Measurements from ENCODE around the gene NLGN1.

DNA sequence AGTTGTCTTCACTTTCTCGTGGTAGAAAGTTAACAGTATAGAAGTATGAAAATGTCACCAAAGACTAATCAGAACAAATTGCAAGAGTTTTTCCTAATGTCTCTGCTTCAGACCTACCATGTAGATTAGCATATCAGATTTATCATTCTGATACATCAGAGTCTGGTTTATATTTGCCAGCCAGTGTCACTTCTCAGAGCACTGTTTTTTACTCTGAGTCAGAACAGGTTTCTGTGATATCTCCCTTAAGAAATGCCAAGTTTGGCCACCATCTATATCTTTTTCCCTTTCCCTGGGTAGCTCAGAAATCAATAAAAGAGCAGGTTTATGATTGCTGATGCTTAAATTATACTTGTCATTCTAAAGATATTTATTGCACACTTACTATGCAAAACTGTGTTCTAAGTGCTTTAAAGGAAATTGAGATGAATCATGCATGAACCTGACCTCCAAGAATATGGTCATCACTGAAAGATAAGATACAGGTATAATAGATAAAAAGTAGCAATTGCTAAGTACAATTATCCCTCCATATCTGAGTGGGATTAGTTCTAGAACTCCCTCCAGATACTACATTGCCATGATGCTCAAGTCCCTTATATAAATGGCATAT, 788.9 kb downstream of the NLGN1 start:
- TF ChIP-seq, protein P1, sequence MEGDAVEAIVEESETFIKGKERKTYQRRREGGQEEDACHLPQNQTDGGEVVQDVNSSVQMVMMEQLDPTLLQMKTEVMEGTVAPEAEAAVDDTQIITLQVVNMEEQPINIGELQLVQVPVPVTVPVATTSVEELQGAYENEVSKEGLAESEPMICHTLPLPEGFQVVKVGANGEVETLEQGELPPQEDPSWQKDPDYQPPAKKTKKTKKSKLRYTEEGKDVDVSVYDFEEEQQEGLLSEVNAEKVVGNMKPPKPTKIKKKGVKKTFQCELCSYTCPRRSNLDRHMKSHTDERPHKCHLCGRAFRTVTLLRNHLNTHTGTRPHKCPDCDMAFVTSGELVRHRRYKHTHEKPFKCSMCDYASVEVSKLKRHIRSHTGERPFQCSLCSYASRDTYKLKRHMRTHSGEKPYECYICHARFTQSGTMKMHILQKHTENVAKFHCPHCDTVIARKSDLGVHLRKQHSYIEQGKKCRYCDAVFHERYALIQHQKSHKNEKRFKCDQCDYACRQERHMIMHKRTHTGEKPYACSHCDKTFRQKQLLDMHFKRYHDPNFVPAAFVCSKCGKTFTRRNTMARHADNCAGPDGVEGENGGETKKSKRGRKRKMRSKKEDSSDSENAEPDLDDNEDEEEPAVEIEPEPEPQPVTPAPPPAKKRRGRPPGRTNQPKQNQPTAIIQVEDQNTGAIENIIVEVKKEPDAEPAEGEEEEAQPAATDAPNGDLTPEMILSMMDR (IDR thresholded peaks at IDR 0.05) = no peak
- TF ChIP-seq POLR2A (IDR thresholded peaks at IDR 0.05) (no peak), POLR2AphosphoS5 (IDR thresholded peaks at IDR 0.05) (no peak)
